Measurements from ENCODE around the gene SMIM9. TPM values are rescaled to one million over a fixed set of nuclear protein-coding genes. Genes with fewer than 3 reads are reported as not detected.

Gene SMIM9
- total RNA-seq, 1 experiment from 2014 or later: not detected

- TF ChIP-seq ZNF281 (CRISPR knock-in tag; IDR thresholded peaks at IDR 0.05): no peak
- TF ChIP-seq OVOL2 (CRISPR knock-in tag; IDR thresholded peaks at IDR 0.05; ENCODE audit: borderline replicate concordance): no peak
- TF ChIP-seq ZNF512 (CRISPR knock-in tag; IDR thresholded peaks at IDR 0.05; ENCODE audit: borderline replicate concordance): no peak
- no peak for TF ChIP-seq SOX15 (CRISPR knock-in tag; IDR thresholded peaks at IDR 0.05)
- TF ChIP-seq ZNF396 (CRISPR knock-in tag; IDR thresholded peaks at IDR 0.05; ENCODE audit: borderline replicate concordance): no peak
Measured at GRCh38 chrX:154815274-154815818, 19.1 kb downstream of the SMIM9 start (continued).

- ATAC-seq: no peak
- H3K36me3 Mint-ChIP-seq: peaks cover 10% of the 10 kb centered on the region
- ChIA-PET CTCF (no interaction called here), POLR2A (no interaction called here)
- peaks cover 24% of the 10 kb centered on the region for H3K4me1 Mint-ChIP-seq
- H3K27me3 Mint-ChIP-seq (ENCODE audit: low read depth): no peaks in the 10 kb centered on the region
- DNase-seq (ENCODE audit: low spot score): no peak
- no peak for TF ChIP-seq TEAD4 (CRISPR knock-in tag; IDR thresholded peaks at IDR 0.05)
- TF ChIP-seq ZNF512 (CRISPR knock-in tag; IDR thresholded peaks at IDR 0.05; ENCODE audit: borderline replicate concordance): no peak
- TF ChIP-seq ZNF396 (CRISPR knock-in tag; IDR thresholded peaks at IDR 0.05; ENCODE audit: borderline replicate concordance): no peak
- TF ChIP-seq AFF4 (CRISPR knock-in tag; IDR thresholded peaks at IDR 0.05; ENCODE audit: borderline replicate concordance): no peak
- no peak for TF ChIP-seq ATF1 (CRISPR knock-in tag; IDR thresholded peaks at IDR 0.05)
- TF ChIP-seq TCF7 (CRISPR knock-in tag; IDR thresholded peaks at IDR 0.05; ENCODE audit: low read depth): no peak
- TF ChIP-seq STAT6 (CRISPR knock-in tag; conservative IDR thresholded peaks at IDR 0.05; ENCODE audit: low read depth): no peak
- no peak for TF ChIP-seq IRF2 (CRISPR knock-in tag; IDR thresholded peaks at IDR 0.05; ENCODE audit: borderline replicate concordance, low read depth)
- TF ChIP-seq JUN (CRISPR knock-in tag; IDR thresholded peaks at IDR 0.05): no peak
- TF ChIP-seq CREB1 (CRISPR knock-in tag; IDR thresholded peaks at IDR 0.05): no peak
- no peak overlapping the region for H3K4me3 Mint-ChIP-seq
- H3K9me3 Mint-ChIP-seq: peaks cover 14% of the 10 kb centered on the region
- H3K27ac Mint-ChIP-seq: no peak overlapping the region
Measured at GRCh38 chrX:154813801-154814200, 20.7 kb downstream of the SMIM9 start.
